ENCODE results near the gene FTCD. TPM values are rescaled to one million over a fixed set of nuclear protein-coding genes. Genes with fewer than 3 reads are reported as not detected.

Gene FTCD
- total and polyA plus RNA-seq, 3 donors from 2014 or later = 49.2 to 63.5 (median 50.5) TPM

GRCh38 chr21:46092026-46092764 lies 63.2 kb downstream of the FTCD start:
- no peaks in the 10 kb centered on the region for H3K9me3 ChIP-seq
- peak; percentile 70 for DNase-seq
- WGBS, 2 donors = 63% methylated on average over 20 to 23 of the region's 23 CpGs
- H3K4me1 ChIP-seq = no peaks in the 10 kb centered on the region
- H3K4me3 ChIP-seq = no peak overlapping the region
- intact Hi-C loops (cut with DNase I; ENCODE audit: low total_unique reads) = no loop called here
- peak overlapping the region; percentile 6 to 86 for H3K27ac ChIP-seq
- no peaks in the 10 kb centered on the region for H3K27me3 ChIP-seq
- H3K36me3 ChIP-seq (ENCODE audit: low read depth, missing control alignments) = no peaks in the 10 kb centered on the region
- TF ChIP-seq, protein P1, sequence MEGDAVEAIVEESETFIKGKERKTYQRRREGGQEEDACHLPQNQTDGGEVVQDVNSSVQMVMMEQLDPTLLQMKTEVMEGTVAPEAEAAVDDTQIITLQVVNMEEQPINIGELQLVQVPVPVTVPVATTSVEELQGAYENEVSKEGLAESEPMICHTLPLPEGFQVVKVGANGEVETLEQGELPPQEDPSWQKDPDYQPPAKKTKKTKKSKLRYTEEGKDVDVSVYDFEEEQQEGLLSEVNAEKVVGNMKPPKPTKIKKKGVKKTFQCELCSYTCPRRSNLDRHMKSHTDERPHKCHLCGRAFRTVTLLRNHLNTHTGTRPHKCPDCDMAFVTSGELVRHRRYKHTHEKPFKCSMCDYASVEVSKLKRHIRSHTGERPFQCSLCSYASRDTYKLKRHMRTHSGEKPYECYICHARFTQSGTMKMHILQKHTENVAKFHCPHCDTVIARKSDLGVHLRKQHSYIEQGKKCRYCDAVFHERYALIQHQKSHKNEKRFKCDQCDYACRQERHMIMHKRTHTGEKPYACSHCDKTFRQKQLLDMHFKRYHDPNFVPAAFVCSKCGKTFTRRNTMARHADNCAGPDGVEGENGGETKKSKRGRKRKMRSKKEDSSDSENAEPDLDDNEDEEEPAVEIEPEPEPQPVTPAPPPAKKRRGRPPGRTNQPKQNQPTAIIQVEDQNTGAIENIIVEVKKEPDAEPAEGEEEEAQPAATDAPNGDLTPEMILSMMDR (IDR thresholded peaks at IDR 0.05) = no peak
- TF ChIP-seq POLR2A (IDR thresholded peaks at IDR 0.05) = no peak

GRCh38 chr21:46091631-46092025 lies 63.8 kb downstream of the FTCD start:
- Histone ChIP-seq H3K36me3 (ENCODE audit: low read depth, missing control alignments) (no peaks in the 10 kb centered on the region), H3K9me3 (no peaks in the 10 kb centered on the region), H3K27me3 (no peaks in the 10 kb centered on the region), H3K27ac (peak overlapping the region; percentile 6 to 86), H3K4me3 (no peak overlapping the region), H3K4me1 (no peaks in the 10 kb centered on the region)
- DNase-seq = no peak
- WGBS, 2 donors = 81 to 87% methylated on average over 8 of the region's 8 CpGs
- TF ChIP-seq POLR2A (IDR thresholded peaks at IDR 0.05) = no peak
- TF ChIP-seq, protein P1 (IDR thresholded peaks at IDR 0.05) = no peak
- intact Hi-C loops (cut with DNase I; ENCODE audit: low total_unique reads) = no loop called here

- WGBS, 2 donors = 81 to 88% methylated on average over 4 of the region's 4 CpGs
- intact Hi-C loops (cut with DNase I; ENCODE audit: low total_unique reads) = no loop called here
- no peak for DNase-seq
- Histone ChIP-seq H3K36me3 (ENCODE audit: low read depth, missing control alignments) (no peaks in the 10 kb centered on the region), H3K4me3 (no peak overlapping the region), H3K27me3 (no peaks in the 10 kb centered on the region), H3K4me1 (no peaks in the 10 kb centered on the region), H3K9me3 (no peaks in the 10 kb centered on the region), H3K27ac (no peak overlapping the region)
- TF ChIP-seq, protein P1 (IDR thresholded peaks at IDR 0.05) = no peak
- TF ChIP-seq POLR2A (IDR thresholded peaks at IDR 0.05) = no peak
Observed at GRCh38 chr21:46091118-46091517, 64.3 kb downstream of the FTCD start.

GRCh38 chr21:46089285-46089684 lies 66.1 kb downstream of the FTCD start:
- no peak overlapping the region for H3K27ac ChIP-seq
- H3K9me3 ChIP-seq = no peaks in the 10 kb centered on the region
- DNase-seq = no peak
- no peaks in the 10 kb centered on the region for H3K27me3 ChIP-seq
- no peak overlapping the region for H3K4me3 ChIP-seq
- 79 to 82% methylated on average over 5 of the region's 5 CpGs for WGBS, 2 donors
- TF ChIP-seq POLR2A (IDR thresholded peaks at IDR 0.05) = no peak
- TF ChIP-seq, protein P1 (IDR thresholded peaks at IDR 0.05) = no peak
- H3K36me3 ChIP-seq (ENCODE audit: low read depth, missing control alignments) = no peaks in the 10 kb centered on the region
- intact Hi-C loops (cut with DNase I; ENCODE audit: low total_unique reads) = no loop called here
- H3K4me1 ChIP-seq = no peaks in the 10 kb centered on the region

DNA sequence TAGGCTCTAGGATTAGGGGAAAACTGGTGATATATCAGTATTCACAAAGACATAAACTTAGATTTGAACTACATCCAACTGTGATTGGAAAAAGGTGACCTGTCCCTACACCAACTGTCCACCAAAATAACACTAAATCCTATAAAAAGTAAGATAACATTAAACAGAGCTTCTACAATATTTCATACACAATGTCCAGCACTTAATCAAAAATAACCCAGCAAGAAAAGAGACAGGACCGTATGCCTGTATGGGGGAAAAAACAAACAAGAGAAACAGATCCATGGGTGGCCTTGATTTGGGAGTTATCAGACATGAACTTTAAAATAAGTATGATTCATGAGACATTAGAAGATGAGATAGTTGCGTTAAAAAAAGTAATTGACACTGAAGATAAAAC lies 67.2 kb downstream of the FTCD start:
- TF ChIP-seq POLR2A (IDR thresholded peaks at IDR 0.05) = no peak
- TF ChIP-seq, protein P1 (IDR thresholded peaks at IDR 0.05) = no peak
- intact Hi-C loops (cut with DNase I; ENCODE audit: low total_unique reads) = no loop called here
- Histone ChIP-seq H3K4me1 (no peaks in the 10 kb centered on the region), H3K4me3 (no peak overlapping the region), H3K27ac (no peak overlapping the region), H3K27me3 (no peaks in the 10 kb centered on the region), H3K9me3 (no peaks in the 10 kb centered on the region), H3K36me3 (ENCODE audit: low read depth, missing control alignments) (no peaks in the 10 kb centered on the region)
- no peak for DNase-seq
- 84 to 85% methylated on average over 2 of the region's 2 CpGs for WGBS, 2 donors
